Calu3 (cell line): Measurements from ENCODE around the gene ANKHD1. TPM values are rescaled to one million over a fixed set of nuclear protein-coding genes. Genes with fewer than 3 reads are reported as not detected.

ENCODE experiments used
- BruUV-seq: library from RNA; stranded (reverse); fragments of 400-500 nt; replicated peaks from 2 replicates; lab custom pipeline; 2021; lab: Mats Ljungman, UMichigan
- CTCF ChIA-PET: fragments of 300-600 bp; sonication (Branson Sonifier 250); formaldehyde crosslinking; loops from one replicate; lab custom pipeline; 2022; ENCODE audit warnings: antibody characterized with exemption; lab: Charles Lee
- DNase-seq: peaks from one replicate; pipeline ENCODE4 v3.0.0; 2022
- H3K27ac Mint-ChIP-seq: one replicate; pipeline ENCODE4 v1.8.0; 2022; ENCODE audit warnings: mixed read lengths; ENCODE audit not compliant: unreplicated experiment
- H3K27me3 Mint-ChIP-seq: one replicate; pipeline ENCODE4 v1.8.0; 2022; ENCODE audit warnings: mixed read lengths; ENCODE audit not compliant: unreplicated experiment
- H3K36me3 Mint-ChIP-seq: one replicate; pipeline ENCODE4 v1.8.0; 2022; ENCODE audit warnings: mild to moderate bottlenecking, moderate library complexity, mixed read lengths; ENCODE audit not compliant: insufficient read depth, unreplicated experiment
- H3K4me1 Mint-ChIP-seq: one replicate; pipeline ENCODE4 v1.8.0; 2022; ENCODE audit warnings: mild to moderate bottlenecking, low read depth, mixed read lengths; ENCODE audit not compliant: unreplicated experiment
- H3K4me3 Mint-ChIP-seq: one replicate; pipeline ENCODE4 v1.8.0; 2022; ENCODE audit warnings: mild to moderate bottlenecking, low read depth, moderate library complexity, mixed read lengths; ENCODE audit not compliant: unreplicated experiment
- H3K9me3 Mint-ChIP-seq: one replicate; pipeline ENCODE4 v1.8.0; 2022; ENCODE audit warnings: low read depth, mixed read lengths; ENCODE audit not compliant: unreplicated experiment
- CTCF ChIP-seq: fragments of 200-600 bp; IDR thresholded peaks from one replicate; pipeline ENCODE4 v1.8.0; 2022; ENCODE audit warnings: antibody characterized with exemption; ENCODE audit not compliant: unreplicated experiment
- intact Hi-C: fragments of 100-400 bp; cut with micrococcal nuclease; formaldehyde crosslinking; loops from one replicate; pipeline ENCODE4 v1.10.0; 2022; ENCODE audit not compliant: unreplicated experiment
- total RNA-seq: library from RNA; stranded (reverse); gene quantifications from 2 replicates; pipeline ENCODE4 v1.2.3, GENCODE V29; 2022

ANKHD1 gene
- total RNA-seq, 1 experiment from 2014 or later = 167 TPM

GRCh38 chr5:140399979-140400729 is 1.5 kb upstream of the ANKHD1 start:
- no TSS peak for BruUV-seq

GRCh38 chr5:140400730-140401361 is 787 bp upstream of the ANKHD1 start:
- CTCF ChIA-PET = interaction anchor here (0.6 to 1.7 kb wide), 6 partner anchors 11 to 284 kb away, joined by 3 to 8 read pairs (median 5); partner anchors contain the start of genes HBEGF, IK and NDUFA2
- Mint-ChIP-seq H3K9me3 (no peaks in the 10 kb centered on the region), H3K27ac (no peak overlapping the region), H3K27me3 (no peaks in the 10 kb centered on the region), H3K4me3 (no peak overlapping the region), H3K4me1 (peaks cover 20% of the 10 kb centered on the region), H3K36me3 (peaks cover 3% of the 10 kb centered on the region)
- TSS peak; percentile 77 for BruUV-seq
- TF ChIP-seq CTCF = no peak
- intact Hi-C loops = loop anchor here (10.0 kb wide), 1 partner anchor 234 kb away; the partner anchor contains the start of genes CD14 and TMCO6
- peak; percentile 96 for DNase-seq

More at GRCh38 chr5:140399979-140400729, 1.5 kb upstream of the ANKHD1 start:
- peaks cover 17% of the 10 kb centered on the region for H3K4me1 Mint-ChIP-seq
- no peak overlapping the region for H3K27ac Mint-ChIP-seq
- no peak overlapping the region for H3K4me3 Mint-ChIP-seq
- no peak for DNase-seq
- no peaks in the 10 kb centered on the region for H3K9me3 Mint-ChIP-seq
- TF ChIP-seq CTCF = no peak
- no peaks in the 10 kb centered on the region for H3K36me3 Mint-ChIP-seq
- intact Hi-C loops = loop anchor here (10.0 kb wide), 1 partner anchor 235 kb away; the partner anchor contains the start of genes CD14 and TMCO6
- CTCF ChIA-PET = interaction anchor here (0.8 to 1.7 kb wide), 3 partner anchors 27 to 55 kb away, joined by 4 to 6 read pairs (median 4); partner anchors contain the start of gene HBEGF
- no peaks in the 10 kb centered on the region for H3K27me3 Mint-ChIP-seq

- Mint-ChIP-seq H3K27ac (no peak overlapping the region), H3K4me1 (peaks cover 20% of the 10 kb centered on the region), H3K9me3 (no peaks in the 10 kb centered on the region), H3K4me3 (no peak overlapping the region), H3K36me3 (peaks cover 11% of the 10 kb centered on the region), H3K27me3 (no peaks in the 10 kb centered on the region)
- TF ChIP-seq CTCF = no peak
- CTCF ChIA-PET = interaction anchor here (0.5 to 1.3 kb wide), 8 partner anchors 9 to 271 kb away, joined by 3 to 7 read pairs (median 4); no protein-coding TSS in a partner anchor
- no TSS peak for BruUV-seq
- DNase-seq = peak; percentile 44
- intact Hi-C loops = loop anchor here (10.0 kb wide), 1 partner anchor 232 kb away; the partner anchor contains the start of genes CD14 and TMCO6
Measured at GRCh38 chr5:140402258-140403074, 833 bp downstream of the ANKHD1 start.

GRCh38 chr5:140403613-140404012 is 2.0 kb downstream of the ANKHD1 start:
- BruUV-seq = no TSS peak
- Mint-ChIP-seq H3K36me3 (peaks cover 15% of the 10 kb centered on the region), H3K27me3 (no peaks in the 10 kb centered on the region), H3K4me1 (peaks cover 21% of the 10 kb centered on the region), H3K4me3 (no peak overlapping the region), H3K27ac (no peak overlapping the region), H3K9me3 (no peaks in the 10 kb centered on the region)
- intact Hi-C loops = loop anchor here (10.0 kb wide), 1 partner anchor 231 kb away; the partner anchor contains the start of genes CD14 and TMCO6
- DNase-seq = no peak
- TF ChIP-seq CTCF = no peak
- CTCF ChIA-PET = no interaction called here
